Pancreas (tissue), 10 donors: ENCODE measurements around the gene PRR14. TPM values are rescaled to one million over a fixed set of nuclear protein-coding genes. Genes with fewer than 3 reads are reported as not detected.

ENCODE experiments used
- ATAC-seq, 4 donors: fragments of 200-7000 bp; cut with Tn5 transposase; one replicate each; pipeline versions ENCODE4 v1.8.0 to v1.9.1; 2020; ENCODE audit warnings: mild to moderate bottlenecking in 4 of 4, moderate library complexity in 4 of 4
- DNase-seq, 6 donors: peaks; one replicate each; pipeline ENCODE4 v3.0.0-alpha.2; 2020
- FAIRE-seq: peaks from 2 replicates; lab custom pipeline; 2012; peaks lifted over from hg19 to GRCh38; lab: Jason Lieb, UNC
- H3K27ac ChIP-seq, 4 donors: fragments of 200-600 bp; sonication (generic); 1 replicate in 3 of 4; 2 replicates in 1 of 4; pipeline versions ENCODE4 v1.5.0 to v1.8.0; 2020
- H3K27me3 ChIP-seq, 4 donors: fragments of 200-600 bp; one replicate each; pipeline ENCODE4 v1.8.0; 2021
- H3K36me3 ChIP-seq, 3 donors: fragments of 200-600 bp; sonication (generic) in 1 of 3; one replicate each; pipeline versions ENCODE4 v1.5.0 to v1.8.0; 2020 to 2021
- H3K4me1 ChIP-seq, 3 donors: fragments of 200-600 bp; one replicate each; pipeline ENCODE4 v1.8.0; 2021
- H3K4me3 ChIP-seq, 4 donors: fragments of 200-600 bp; sonication (generic) in 2 of 4; one replicate each; pipeline versions ENCODE4 v1.5.0 to v1.8.0; 2020 to 2021
- H3K9me3 ChIP-seq, 4 donors: fragments of 200-600 bp; one replicate each; pipeline ENCODE4 v1.8.0; 2021
- CTCF ChIP-seq, 4 donors: fragments of 200-600 bp; sonication (generic) in 3 of 4; IDR thresholded peaks; one replicate each; pipeline versions ENCODE4 v1.5.0 to v1.8.0; 2021; ENCODE audit warnings: antibody characterized with exemption in 4 of 4
- WGBS, 2 donors: extraction: QIAGEN DNeasy Blood & Tissue Kit; methylation state at CpG; one replicate each; pipeline ENCODE4 v1.1.7; 2013; 5-methylcytosine and 5-hydroxymethylcytosine counted together
- intact Hi-C, 3 donors: fragments of 100-400 bp; cut with DNase I; formaldehyde crosslinking; loops; one replicate each; pipeline versions ENCODE4 v1.11.1 to v1.14.2; 2022
- polyA plus RNA-seq, 2 donors: library from polyadenylated mRNA; stranded (reverse); fragments of 200-250 nt; gene quantifications; one replicate each; pipeline ENCODE4 v1.2.3, GENCODE V29; 2013
- total RNA-seq, 6 donors: library from RNA; stranded (reverse); fragmentation: NEBNext Ultra II Directional in 4 of 6; extraction: Animal tissue kit (Norgen Biotek cat#: 25700) in 4 of 6; gene quantifications; one replicate each; pipeline versions ENCODE4 v1.2.1 to v1.2.4, GENCODE V29; 2021 to 2023
- donor health status: healthy with polysubstance abuse.
- donor health status: DM: no; HTN: no; CAD: no; lungs with moderate emphysema.
- donor health status: DM: no; HTN: no; CAD: no.
- donor health status: control.
- donor health status: control.
- donor health status: Bipolar disorder and iron deficiency.
- donor health status: DM: yes; HTN: yes; CAD: no.
- donor health status: DM: no; HTN: no; CAD: no.
- donor health status: DM: no; HTN: no; CAD: no.
- donor health status: DM: yes; HTN: yes; CAD: no.

The PRR14 gene
- total and polyA plus RNA-seq, 8 donors, result 23.5 to 164 (median 29.7) TPM

- Histone ChIP-seq H3K9me3 (no peaks in the 10 kb centered on the region), H3K4me3 (no peak overlapping the region), H3K27me3 (no peaks in the 10 kb centered on the region), H3K27ac (no peak overlapping the region), H3K36me3 (peaks cover 2 to 68% (median 51%) of the 10 kb centered on the region in 3 donors), H3K4me1 (peaks cover 10 to 14% (median 13%) of the 10 kb centered on the region in 3 donors)
- TF ChIP-seq CTCF (IDR thresholded peaks at IDR 0.05), result no peak
- DNase-seq, result peak in 1 of 6 donors; percentile 23
- FAIRE-seq, result no peak
- WGBS, 2 donors, result 83 to 93% methylated on average over 10 to 15 of the region's 15 CpGs
- intact Hi-C loops, result loop anchor here in 1 of 3 donors (10.0 kb wide), 1 partner anchor 250 kb away; no protein-coding TSS in a partner anchor
- no peak for ATAC-seq
Measured at GRCh38 chr16:30664616-30665109, 13.9 kb downstream of the PRR14 start.

GRCh38 chr16:30665155-30665829 lies 14.5 kb downstream of the PRR14 start:
- WGBS, 2 donors, result 86 to 89% methylated on average over 19 to 22 of the region's 22 CpGs
- Histone ChIP-seq H3K27me3 (no peaks in the 10 kb centered on the region), H3K9me3 (no peaks in the 10 kb centered on the region), H3K4me1 (peaks cover 10 to 13% (median 12%) of the 10 kb centered on the region in 3 donors), H3K36me3 (peaks cover 2 to 75% (median 55%) of the 10 kb centered on the region in 3 donors), H3K4me3 (no peak overlapping the region), H3K27ac (no peak overlapping the region)
- no peak for TF ChIP-seq CTCF (IDR thresholded peaks at IDR 0.05)
- DNase-seq, result peak in 1 of 6 donors; percentile 26
- intact Hi-C loops, result loop anchor here in 1 of 3 donors (10.0 kb wide), 1 partner anchor 250 kb away; no protein-coding TSS in a partner anchor
- FAIRE-seq, result no peak
- no peak for ATAC-seq

GRCh38 chr16:30665830-30666190 lies 15.1 kb downstream of the PRR14 start:
- FAIRE-seq, result no peak
- no peaks in the 10 kb centered on the region for H3K27me3 ChIP-seq
- 68 to 74% methylated on average over 4 of the region's 4 CpGs for WGBS, 2 donors
- intact Hi-C loops, result loop anchor here in 1 of 3 donors (10.0 kb wide), 1 partner anchor 249 kb away; no protein-coding TSS in a partner anchor
- ATAC-seq, result no peak
- no peak for DNase-seq
- no peaks in the 10 kb centered on the region for H3K9me3 ChIP-seq
- H3K27ac ChIP-seq, result no peak overlapping the region
- H3K36me3 ChIP-seq, result peaks cover 2 to 75% (median 55%) of the 10 kb centered on the region in 3 donors
- no peak for TF ChIP-seq CTCF (IDR thresholded peaks at IDR 0.05)
- no peak overlapping the region for H3K4me3 ChIP-seq
- peaks cover 5 to 9% (median 7%) of the 10 kb centered on the region in 3 donors for H3K4me1 ChIP-seq

- 87 to 89% methylated on average over 7 of the region's 7 CpGs for WGBS, 2 donors
- DNase-seq (no peak), FAIRE-seq (no peak), ATAC-seq (no peak)
- H3K9me3 ChIP-seq, result no peaks in the 10 kb centered on the region
- no peaks in the 10 kb centered on the region for H3K4me1 ChIP-seq
- H3K27me3 ChIP-seq, result no peaks in the 10 kb centered on the region
- no peak for TF ChIP-seq CTCF (IDR thresholded peaks at IDR 0.05)
- H3K36me3 ChIP-seq, result peaks cover 2 to 75% (median 55%) of the 10 kb centered on the region in 3 donors
- intact Hi-C loops, result loop anchor here in 1 of 3 donors (10.0 kb wide), 1 partner anchor 248 kb away; no protein-coding TSS in a partner anchor
- no peak overlapping the region for H3K4me3 ChIP-seq
- no peak overlapping the region for H3K27ac ChIP-seq
Measured at GRCh38 chr16:30666681-30667080, 15.9 kb downstream of the PRR14 start.
